Astrocyte (in vitro differentiated cells and primary cell): ENCODE data around the gene RAB3IP. TPM values are rescaled to one million over a fixed set of nuclear protein-coding genes. Genes with fewer than 3 reads are reported as not detected.
"Not testable (repeated sequence)": the region's sequence is repeated elsewhere in the genome, so short reads cannot be mapped to it uniquely, and the experiment has no call there.

Experiments used
- DNase-seq: peaks from one replicate; pipeline ENCODE4 v3.0.0-alpha.2; 2010; ENCODE audit warnings: low read depth
- FAIRE-seq: peaks from 2 replicates; lab custom pipeline; 2011; peaks lifted over from hg19 to GRCh38; lab: Jason Lieb, UNC
- H2AFZ ChIP-seq: 2 replicates; pipeline ENCODE4 v1.6.0; 2012; ENCODE audit warnings: low read depth, low read length, inconsistent platforms
- H3K27ac ChIP-seq: 2 replicates; pipeline ENCODE4 v1.5.1; 2011; ENCODE audit warnings: low read depth, low read length, inconsistent platforms
- H3K27me3 ChIP-seq: 2 replicates; pipeline ENCODE4 v1.6.0; 2011; ENCODE audit warnings: low read length, inconsistent platforms; ENCODE audit not compliant: insufficient read depth
- H3K36me3 ChIP-seq: 2 replicates; pipeline ENCODE4 v1.5.1; 2011; ENCODE audit warnings: low read length, inconsistent platforms; ENCODE audit not compliant: insufficient read depth
- H3K4me1 ChIP-seq: 2 replicates; pipeline ENCODE4 v1.5.1; 2011; ENCODE audit warnings: low read length, inconsistent platforms; ENCODE audit not compliant: insufficient read depth
- H3K4me2 ChIP-seq: 2 replicates; pipeline ENCODE4 v1.6.0; 2012; ENCODE audit warnings: low read length, inconsistent platforms
- H3K4me3 ChIP-seq: 2 replicates; pipeline ENCODE4 v1.5.1; 2011; ENCODE audit warnings: low read depth, mild to moderate bottlenecking, low read length, inconsistent platforms; ENCODE audit not compliant: insufficient read depth
- H3K79me2 ChIP-seq: 2 replicates; pipeline ENCODE4 v1.6.0; 2012; ENCODE audit warnings: mild to moderate bottlenecking, low read length, inconsistent platforms; ENCODE audit not compliant: insufficient read depth
- H3K9ac ChIP-seq: 2 replicates; pipeline ENCODE4 v1.6.0; 2012; ENCODE audit warnings: mild to moderate bottlenecking, low read length, inconsistent platforms
- H3K9me3 ChIP-seq: 2 replicates; pipeline ENCODE4 v1.5.1; 2012; ENCODE audit warnings: low read depth, mild to moderate bottlenecking, low read length, inconsistent platforms; ENCODE audit not compliant: insufficient read depth
- H4K20me1 ChIP-seq: 2 replicates; pipeline ENCODE4 v1.6.0; 2012; ENCODE audit warnings: low read length, inconsistent platforms; ENCODE audit not compliant: insufficient read depth
- H3K27ac Mint-ChIP-seq: one replicate; pipeline ENCODE4 v1.8.0; 2021; ENCODE audit warnings: mild to moderate bottlenecking, mixed read lengths; ENCODE audit not compliant: unreplicated experiment
- H3K27me3 Mint-ChIP-seq: one replicate; pipeline ENCODE4 v1.8.0; 2021; ENCODE audit warnings: low read depth, mixed read lengths; ENCODE audit not compliant: unreplicated experiment
- H3K36me3 Mint-ChIP-seq: one replicate; pipeline ENCODE4 v1.8.0; 2021; ENCODE audit warnings: low read depth, mixed read lengths; ENCODE audit not compliant: unreplicated experiment
- H3K4me1 Mint-ChIP-seq: one replicate; pipeline ENCODE4 v1.8.0; 2021; ENCODE audit warnings: low read depth, mixed read lengths; ENCODE audit not compliant: unreplicated experiment
- H3K4me3 Mint-ChIP-seq: one replicate; pipeline ENCODE4 v1.8.0; 2021; ENCODE audit warnings: mild to moderate bottlenecking, moderate library complexity, mixed read lengths; ENCODE audit not compliant: unreplicated experiment
- H3K9me3 Mint-ChIP-seq: one replicate; pipeline ENCODE4 v1.8.0; 2021; ENCODE audit warnings: mild to moderate bottlenecking, mixed read lengths; ENCODE audit not compliant: unreplicated experiment
- EZH2 ChIP-seq: IDR thresholded peaks from 2 replicates; pipeline ENCODE4 v1.6.1; 2012; ENCODE audit warnings: mild to moderate bottlenecking, low read length, inconsistent platforms; ENCODE audit not compliant: insufficient read depth
- total RNA-seq: library from RNA; stranded (reverse); gene quantifications from 2 replicates; pipeline ENCODE4 v1.2.1, GENCODE V29; 2021
- TF ChIP-seq, protein P1 (sequence below): IDR thresholded peaks from 2 replicates; pipeline ENCODE4 v1.5.1; 2011; ENCODE audit warnings: low read depth, mild to moderate bottlenecking, inconsistent platforms, low read length, moderate library complexity; ENCODE audit not compliant: insufficient read depth

Gene RAB3IP
- total RNA-seq, 1 donor from 2014 or later, result 18.4 TPM

DNA sequence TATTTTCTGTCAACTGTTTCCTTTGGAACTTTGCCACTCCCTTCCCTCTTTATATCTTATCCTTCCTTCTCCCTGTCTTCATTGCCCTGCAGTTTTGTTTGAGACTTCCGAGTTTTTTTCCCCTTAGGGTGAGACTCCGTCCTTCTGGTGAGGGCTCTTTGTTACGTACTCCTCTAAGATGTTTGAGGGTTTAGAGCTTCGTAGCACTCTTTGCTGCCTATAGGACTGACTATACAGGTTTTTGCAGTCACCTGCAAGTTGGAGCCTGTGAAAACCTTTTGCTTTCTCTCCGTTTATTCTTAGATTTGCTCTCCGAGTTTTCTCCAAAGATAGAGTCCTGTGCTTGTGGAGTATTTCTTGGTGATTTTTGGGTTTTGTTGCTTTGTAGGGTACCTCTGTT, 44.7 kb downstream of the RAB3IP start:
- FAIRE-seq (no peak), DNase-seq (no peak)
- Histone ChIP-seq H3K4me2 (no peak overlapping the region), H3K4me3 (no peak overlapping the region), H3K4me1 (no peaks in the 10 kb centered on the region), H3K27me3 (no peaks in the 10 kb centered on the region), H4K20me1 (no peaks in the 10 kb centered on the region), H3K36me3 (no peaks in the 10 kb centered on the region), H3K27ac (no peak overlapping the region), H2AFZ (no peak overlapping the region), H3K79me2 (no peaks in the 10 kb centered on the region), H3K9ac (no peak overlapping the region), H3K9me3 (no peaks in the 10 kb centered on the region)
- no peaks in the 10 kb centered on the region for H3K4me1 Mint-ChIP-seq
- no peaks in the 10 kb centered on the region for H3K27me3 Mint-ChIP-seq
- no peak overlapping the region for H3K4me3 Mint-ChIP-seq
- no peak for TF ChIP-seq EZH2
- TF ChIP-seq, protein P1, sequence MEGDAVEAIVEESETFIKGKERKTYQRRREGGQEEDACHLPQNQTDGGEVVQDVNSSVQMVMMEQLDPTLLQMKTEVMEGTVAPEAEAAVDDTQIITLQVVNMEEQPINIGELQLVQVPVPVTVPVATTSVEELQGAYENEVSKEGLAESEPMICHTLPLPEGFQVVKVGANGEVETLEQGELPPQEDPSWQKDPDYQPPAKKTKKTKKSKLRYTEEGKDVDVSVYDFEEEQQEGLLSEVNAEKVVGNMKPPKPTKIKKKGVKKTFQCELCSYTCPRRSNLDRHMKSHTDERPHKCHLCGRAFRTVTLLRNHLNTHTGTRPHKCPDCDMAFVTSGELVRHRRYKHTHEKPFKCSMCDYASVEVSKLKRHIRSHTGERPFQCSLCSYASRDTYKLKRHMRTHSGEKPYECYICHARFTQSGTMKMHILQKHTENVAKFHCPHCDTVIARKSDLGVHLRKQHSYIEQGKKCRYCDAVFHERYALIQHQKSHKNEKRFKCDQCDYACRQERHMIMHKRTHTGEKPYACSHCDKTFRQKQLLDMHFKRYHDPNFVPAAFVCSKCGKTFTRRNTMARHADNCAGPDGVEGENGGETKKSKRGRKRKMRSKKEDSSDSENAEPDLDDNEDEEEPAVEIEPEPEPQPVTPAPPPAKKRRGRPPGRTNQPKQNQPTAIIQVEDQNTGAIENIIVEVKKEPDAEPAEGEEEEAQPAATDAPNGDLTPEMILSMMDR, result no peak
- no peak overlapping the region for H3K27ac Mint-ChIP-seq
- H3K36me3 Mint-ChIP-seq, result peaks cover 11% of the 10 kb centered on the region
- peaks cover 5% of the 10 kb centered on the region for H3K9me3 Mint-ChIP-seq

GRCh38 chr12:69789351-69789750, 50.7 kb downstream of the RAB3IP start:
- Mint-ChIP-seq H3K9me3 (peaks cover 14% of the 10 kb centered on the region), H3K36me3 (peaks cover 7% of the 10 kb centered on the region), H3K27me3 (no peaks in the 10 kb centered on the region), H3K27ac (no peak overlapping the region), H3K4me3 (no peak overlapping the region), H3K4me1 (no peaks in the 10 kb centered on the region)
- Histone ChIP-seq H3K79me2 (no peaks in the 10 kb centered on the region), H3K4me2 (no peak overlapping the region), H3K4me1 (no peaks in the 10 kb centered on the region), H2AFZ (no peak overlapping the region), H3K27ac (no peak overlapping the region), H3K9me3 (no peaks in the 10 kb centered on the region), H4K20me1 (no peaks in the 10 kb centered on the region), H3K9ac (no peak overlapping the region), H3K4me3 (no peak overlapping the region), H3K36me3 (no peaks in the 10 kb centered on the region), H3K27me3 (no peaks in the 10 kb centered on the region)
- FAIRE-seq, result no peak
- TF ChIP-seq EZH2, result no peak
- TF ChIP-seq, protein P1, result no peak
- no peak for DNase-seq

DNA sequence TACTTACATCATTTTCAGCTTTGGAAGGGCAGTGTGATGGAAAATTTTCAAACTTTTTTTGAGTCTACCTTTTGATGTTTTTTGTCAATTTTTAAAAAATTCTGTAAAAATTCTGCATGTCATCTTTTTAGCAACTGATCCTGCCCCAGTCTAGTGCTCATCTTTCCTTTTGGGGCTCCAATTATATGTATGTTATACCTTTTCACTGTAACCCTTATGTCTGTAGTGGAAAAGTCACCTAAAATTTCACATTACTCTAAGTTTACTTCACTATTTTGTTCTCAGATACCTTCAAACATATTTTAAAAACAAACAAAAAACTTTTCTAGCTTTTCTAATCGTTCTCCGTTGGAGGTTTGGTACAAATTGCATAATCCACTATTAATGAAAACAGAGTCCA, 53.9 kb downstream of the RAB3IP start:
- Histone ChIP-seq H3K36me3 (no peaks in the 10 kb centered on the region), H3K4me3 (no peak overlapping the region), H3K27ac (no peak overlapping the region), H3K4me1 (no peaks in the 10 kb centered on the region), H2AFZ (no peak overlapping the region), H3K4me2 (no peak overlapping the region), H3K27me3 (no peaks in the 10 kb centered on the region), H3K9me3 (no peaks in the 10 kb centered on the region), H3K9ac (no peak overlapping the region), H3K79me2 (no peaks in the 10 kb centered on the region), H4K20me1 (no peaks in the 10 kb centered on the region)
- DNase-seq (no peak), FAIRE-seq (no peak)
- Mint-ChIP-seq H3K27me3 (no peaks in the 10 kb centered on the region), H3K4me1 (no peaks in the 10 kb centered on the region), H3K36me3 (peaks cover 9% of the 10 kb centered on the region), H3K9me3 (peaks cover 14% of the 10 kb centered on the region), H3K27ac (no peak overlapping the region), H3K4me3 (no peak overlapping the region)
- no peak for TF ChIP-seq EZH2
- TF ChIP-seq, protein P1, result no peak

GRCh38 chr12:69807101-69807897, 68.6 kb downstream of the RAB3IP start:
- not testable (repeated sequence) for H3K36me3 ChIP-seq, DNase-seq, H3K4me3 ChIP-seq, FAIRE-seq, H3K27me3 ChIP-seq, H3K4me1 ChIP-seq, H3K9ac ChIP-seq, H3K4me1 Mint-ChIP-seq, H3K4me2 ChIP-seq, H3K4me3 Mint-ChIP-seq, H3K79me2 ChIP-seq, H3K9me3 ChIP-seq, H3K27ac Mint-ChIP-seq, H2AFZ ChIP-seq, H4K20me1 ChIP-seq, H3K27ac ChIP-seq, H3K27me3 Mint-ChIP-seq
- H3K36me3 Mint-ChIP-seq, result peaks cover 23% of the 10 kb centered on the region
- H3K9me3 Mint-ChIP-seq, result peaks cover 27% of the 10 kb centered on the region
